Stimulated activated CD8-positive, alpha-beta memory T cell treated with anti-CD3 and anti-CD28 coated beads, Interleukin-4, amount 100 ng/mL, for 24 hours (primary cell): ENCODE data around the gene PLEKHA3.
A peak's percentile ranks its signal among the peaks of the same experiment; 100 is the strongest.
"Not testable (repeated sequence)": the region's sequence is repeated elsewhere in the genome, so short reads cannot be mapped to it uniquely, and the experiment has no call there.

Experiments used
- DNase-seq: peaks from one replicate; pipeline ENCODE4 v3.0.0-alpha.2; 2020; ENCODE audit warnings: low read depth

Gene PLEKHA3

GRCh38 chr2:178480227-178481181, at the start of gene PLEKHA3:
TSS of gene PLEKHA3 (plus strand) at chr2:178480457. CDS start at chr2:178480870, 413 bp downstream.
- peak; percentile 75 for DNase-seq

GRCh38 chr2:178436662-178437061, 43.6 kb upstream of the PLEKHA3 start:
- DNase-seq = no peak

GRCh38 chr2:178441426-178441825, 38.8 kb upstream of the PLEKHA3 start:
- no peak for DNase-seq

- no peak for DNase-seq
Observed at GRCh38 chr2:178448968-178449661, 31.1 kb upstream of the PLEKHA3 start.

GRCh38 chr2:178449700-178450523, 30.3 kb upstream of the PLEKHA3 start:
- no peak for DNase-seq

- no peak for DNase-seq
Observed at GRCh38 chr2:178450524-178450773, 29.8 kb upstream of the PLEKHA3 start.

GRCh38 chr2:178450774-178451525, 29.3 kb upstream of the PLEKHA3 start, which contains the start of the genes PJVK and PRKRA:
TSS of gene PJVK (plus strand) at chr2:178451378. CDS start at chr2:178453410, 2,032 bp downstream.
TSS of gene PRKRA (minus strand) at chr2:178451175. CDS start at chr2:178451030, 145 bp downstream.
- DNase-seq = peak; percentile 93

GRCh38 chr2:178452334-178452733, 27.9 kb upstream of the PLEKHA3 start:
- DNase-seq = no peak

- DNase-seq = no peak
Observed at GRCh38 chr2:178452870-178453269, 27.4 kb upstream of the PLEKHA3 start.

GRCh38 chr2:178455947-178456346, 24.3 kb upstream of the PLEKHA3 start:
- DNase-seq = no peak

- DNase-seq = no peak
Observed at GRCh38 chr2:178457390-178457886, 22.8 kb upstream of the PLEKHA3 start.

- DNase-seq = no peak
Observed at GRCh38 chr2:178469219-178469849, 10.9 kb upstream of the PLEKHA3 start.

- not testable (repeated sequence) for DNase-seq
Observed at GRCh38 chr2:178471313-178471712, 8.9 kb upstream of the PLEKHA3 start.

GRCh38 chr2:178473373-178473772, 6.9 kb upstream of the PLEKHA3 start:
- DNase-seq = no peak

- DNase-seq = no peak
Observed at GRCh38 chr2:178473931-178474330, 6.3 kb upstream of the PLEKHA3 start.

GRCh38 chr2:178474560-178474959, 5.7 kb upstream of the PLEKHA3 start:
- DNase-seq = no peak

GRCh38 chr2:178476477-178476876, 3.8 kb upstream of the PLEKHA3 start:
- no peak for DNase-seq

- DNase-seq = no peak
Observed at GRCh38 chr2:178477443-178478129, 2.7 kb upstream of the PLEKHA3 start.

GRCh38 chr2:178478130-178478438, 2.2 kb upstream of the PLEKHA3 start:
- DNase-seq = no peak
